ENCODE measurements around the gene FBN3. TPM values are rescaled to one million over a fixed set of nuclear protein-coding genes. Genes with fewer than 3 reads are reported as not detected.

FBN3 gene
- total RNA-seq, 1 experiment from 2014 or later: 0.10 TPM

DNA sequence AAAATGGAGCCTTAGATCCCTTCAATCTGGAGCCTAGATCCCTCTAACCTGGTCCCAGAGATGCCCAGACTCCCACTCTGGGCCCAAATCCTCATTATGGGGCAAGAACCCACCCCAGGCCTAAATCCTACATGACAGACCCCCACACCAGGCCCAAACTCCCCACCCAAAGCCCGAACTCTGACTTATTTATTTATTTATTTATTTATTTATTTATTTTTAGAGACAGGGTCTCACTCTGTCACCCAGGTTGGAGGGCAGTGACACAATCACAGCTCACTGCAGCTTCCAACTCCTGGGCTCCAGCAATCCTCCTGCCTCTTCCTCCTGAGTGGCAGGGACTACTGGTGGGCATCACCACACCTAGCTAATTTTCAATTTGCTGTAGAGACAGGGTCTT is 12.0 kb downstream of the FBN3 start:
- BruUV-seq (replicated peaks): no TSS peak
- H3K27me3 ChIP-seq (ENCODE audit: control insufficient read depth, insufficient read depth, low read length): no peaks in the 10 kb centered on the region
- H3K9me3 ChIP-seq (ENCODE audit: control insufficient read depth, insufficient read depth, low read depth, low read length): no peaks in the 10 kb centered on the region
- no peak for DNase-seq (ENCODE audit: low read depth, low spot score)
- no peak for ATAC-seq
- in situ Hi-C loops (cut with HindIII; ENCODE audit: low pct_unique_long_range_greater_than_20kb, low sequenced_read_pairs) (no loop called here), intact Hi-C loops (cut with micrococcal nuclease; ENCODE audit: unreplicated experiment) (no loop called here)
- H3K4me3 ChIP-seq (ENCODE audit: low read depth in 2 of 2, low read length in 2 of 2): no peak overlapping the region
- no peaks in the 10 kb centered on the region for H3K36me3 ChIP-seq (ENCODE audit: control insufficient read depth, insufficient read depth, low read length)
- ChIA-PET CTCF (no interaction called here), POLR2A (no interaction called here)
- TF ChIP-seq TCF7L2 (IDR thresholded peaks at IDR 0.05; ENCODE audit: low read depth, low read length) (no peak), POLR2AphosphoS5 (IDR thresholded peaks at IDR 0.05; ENCODE audit: low read depth, low read length) (no peak), SIN3A (IDR thresholded peaks at IDR 0.05; ENCODE audit: borderline replicate concordance, insufficient read depth, low read depth, low read length) (no peak)
- TF ChIP-seq, protein P1, sequence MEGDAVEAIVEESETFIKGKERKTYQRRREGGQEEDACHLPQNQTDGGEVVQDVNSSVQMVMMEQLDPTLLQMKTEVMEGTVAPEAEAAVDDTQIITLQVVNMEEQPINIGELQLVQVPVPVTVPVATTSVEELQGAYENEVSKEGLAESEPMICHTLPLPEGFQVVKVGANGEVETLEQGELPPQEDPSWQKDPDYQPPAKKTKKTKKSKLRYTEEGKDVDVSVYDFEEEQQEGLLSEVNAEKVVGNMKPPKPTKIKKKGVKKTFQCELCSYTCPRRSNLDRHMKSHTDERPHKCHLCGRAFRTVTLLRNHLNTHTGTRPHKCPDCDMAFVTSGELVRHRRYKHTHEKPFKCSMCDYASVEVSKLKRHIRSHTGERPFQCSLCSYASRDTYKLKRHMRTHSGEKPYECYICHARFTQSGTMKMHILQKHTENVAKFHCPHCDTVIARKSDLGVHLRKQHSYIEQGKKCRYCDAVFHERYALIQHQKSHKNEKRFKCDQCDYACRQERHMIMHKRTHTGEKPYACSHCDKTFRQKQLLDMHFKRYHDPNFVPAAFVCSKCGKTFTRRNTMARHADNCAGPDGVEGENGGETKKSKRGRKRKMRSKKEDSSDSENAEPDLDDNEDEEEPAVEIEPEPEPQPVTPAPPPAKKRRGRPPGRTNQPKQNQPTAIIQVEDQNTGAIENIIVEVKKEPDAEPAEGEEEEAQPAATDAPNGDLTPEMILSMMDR (IDR thresholded peaks at IDR 0.05): no peak
- TF ChIP-seq, protein P2, sequence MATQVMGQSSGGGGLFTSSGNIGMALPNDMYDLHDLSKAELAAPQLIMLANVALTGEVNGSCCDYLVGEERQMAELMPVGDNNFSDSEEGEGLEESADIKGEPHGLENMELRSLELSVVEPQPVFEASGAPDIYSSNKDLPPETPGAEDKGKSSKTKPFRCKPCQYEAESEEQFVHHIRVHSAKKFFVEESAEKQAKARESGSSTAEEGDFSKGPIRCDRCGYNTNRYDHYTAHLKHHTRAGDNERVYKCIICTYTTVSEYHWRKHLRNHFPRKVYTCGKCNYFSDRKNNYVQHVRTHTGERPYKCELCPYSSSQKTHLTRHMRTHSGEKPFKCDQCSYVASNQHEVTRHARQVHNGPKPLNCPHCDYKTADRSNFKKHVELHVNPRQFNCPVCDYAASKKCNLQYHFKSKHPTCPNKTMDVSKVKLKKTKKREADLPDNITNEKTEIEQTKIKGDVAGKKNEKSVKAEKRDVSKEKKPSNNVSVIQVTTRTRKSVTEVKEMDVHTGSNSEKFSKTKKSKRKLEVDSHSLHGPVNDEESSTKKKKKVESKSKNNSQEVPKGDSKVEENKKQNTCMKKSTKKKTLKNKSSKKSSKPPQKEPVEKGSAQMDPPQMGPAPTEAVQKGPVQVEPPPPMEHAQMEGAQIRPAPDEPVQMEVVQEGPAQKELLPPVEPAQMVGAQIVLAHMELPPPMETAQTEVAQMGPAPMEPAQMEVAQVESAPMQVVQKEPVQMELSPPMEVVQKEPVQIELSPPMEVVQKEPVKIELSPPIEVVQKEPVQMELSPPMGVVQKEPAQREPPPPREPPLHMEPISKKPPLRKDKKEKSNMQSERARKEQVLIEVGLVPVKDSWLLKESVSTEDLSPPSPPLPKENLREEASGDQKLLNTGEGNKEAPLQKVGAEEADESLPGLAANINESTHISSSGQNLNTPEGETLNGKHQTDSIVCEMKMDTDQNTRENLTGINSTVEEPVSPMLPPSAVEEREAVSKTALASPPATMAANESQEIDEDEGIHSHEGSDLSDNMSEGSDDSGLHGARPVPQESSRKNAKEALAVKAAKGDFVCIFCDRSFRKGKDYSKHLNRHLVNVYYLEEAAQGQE (IDR thresholded peaks at IDR 0.05; ENCODE audit: insufficient read depth in 1 of 2, low read depth in 2 of 2, low read length in 1 of 2): no peak
- no peak overlapping the region for H3K27ac ChIP-seq (ENCODE audit: low read length)
- H3K4me1 ChIP-seq (ENCODE audit: control insufficient read depth, insufficient read depth, low read length): no peaks in the 10 kb centered on the region

DNA sequence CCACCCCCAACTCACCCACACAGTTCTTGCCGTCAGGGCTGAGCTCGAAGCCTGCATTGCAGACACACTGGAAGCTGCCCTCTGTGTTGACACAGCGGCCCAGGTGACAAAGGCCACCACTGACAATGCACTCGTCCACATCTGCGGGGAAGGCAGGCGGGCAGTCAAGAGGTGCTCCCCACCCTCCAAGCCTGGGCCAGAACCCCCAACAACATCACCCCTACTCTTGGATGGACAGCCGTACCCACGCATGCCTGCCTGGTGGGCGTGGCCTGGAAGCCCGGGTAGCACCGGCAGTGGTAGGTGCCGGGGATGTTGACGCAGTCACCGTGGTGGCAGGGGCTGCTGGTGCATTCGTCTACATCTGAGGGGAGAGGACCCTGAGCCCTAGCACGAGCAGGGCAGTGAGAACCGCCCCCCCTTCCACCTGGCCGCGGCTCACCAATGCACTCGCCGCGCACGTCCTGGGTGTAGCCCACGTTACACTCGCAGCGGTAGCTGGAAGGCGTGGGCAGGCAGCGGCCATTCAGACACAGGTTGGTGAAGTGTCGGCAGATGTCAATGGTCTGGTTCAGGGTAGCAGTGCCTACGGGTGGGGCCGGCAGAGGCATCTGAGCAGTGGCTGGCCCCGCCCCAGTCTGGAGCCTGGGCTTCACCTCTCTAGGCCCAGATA is 13.3 kb downstream of the FBN3 start:
- Histone ChIP-seq H3K27ac (ENCODE audit: low read length) (no peak overlapping the region), H3K9me3 (ENCODE audit: control insufficient read depth, insufficient read depth, low read depth, low read length) (no peaks in the 10 kb centered on the region), H3K4me1 (ENCODE audit: control insufficient read depth, insufficient read depth, low read length) (no peaks in the 10 kb centered on the region), H3K4me3 (ENCODE audit: low read depth in 2 of 2, low read length in 2 of 2) (no peak overlapping the region), H3K27me3 (ENCODE audit: control insufficient read depth, insufficient read depth, low read length) (no peaks in the 10 kb centered on the region), H3K36me3 (ENCODE audit: control insufficient read depth, insufficient read depth, low read length) (no peaks in the 10 kb centered on the region)
- no TSS peak for BruUV-seq (replicated peaks)
- ATAC-seq: no peak
- CTCF ChIA-PET: no interaction called here
- POLR2A ChIA-PET: interaction anchor here (0.6 kb wide), 1 partner anchor 124 kb away, joined by 6 read pairs; no protein-coding TSS in a partner anchor
- TF ChIP-seq, protein P2 (IDR thresholded peaks at IDR 0.05; ENCODE audit: insufficient read depth in 1 of 2, low read depth in 2 of 2, low read length in 1 of 2): no peak
- TF ChIP-seq POLR2AphosphoS5 (IDR thresholded peaks at IDR 0.05; ENCODE audit: low read depth, low read length): no peak
- no peak for TF ChIP-seq SIN3A (IDR thresholded peaks at IDR 0.05; ENCODE audit: borderline replicate concordance, insufficient read depth, low read depth, low read length)
- TF ChIP-seq TCF7L2 (IDR thresholded peaks at IDR 0.05; ENCODE audit: low read depth, low read length): no peak
- TF ChIP-seq, protein P1 (IDR thresholded peaks at IDR 0.05): no peak
- DNase-seq (ENCODE audit: low read depth, low spot score): no peak
- in situ Hi-C loops (cut with HindIII; ENCODE audit: low pct_unique_long_range_greater_than_20kb, low sequenced_read_pairs): no loop called here
- intact Hi-C loops (cut with micrococcal nuclease; ENCODE audit: unreplicated experiment): no loop called here

Data from Panc1 (cell line).